ENCODE measurements around the gene ZDBF2. TPM values are rescaled to one million over a fixed set of nuclear protein-coding genes. Genes with fewer than 3 reads are reported as not detected.
"Not testable (repeated sequence)": the region's sequence is repeated elsewhere in the genome, so short reads cannot be mapped to it uniquely, and the experiment has no call there.

Gene ZDBF2
- total RNA-seq, 2 experiments from 2014 or later = 3.2 to 4.3 TPM

- H3K27me3 Mint-ChIP-seq (ENCODE audit: low read depth); H3K36me3 Mint-ChIP-seq (ENCODE audit: low read depth); POLR2A ChIA-PET; CTCF ChIA-PET; ATAC-seq; DNase-seq; H3K4me1 Mint-ChIP-seq (ENCODE audit: low read depth); H3K4me3 Mint-ChIP-seq; H3K27ac Mint-ChIP-seq; H3K9me3 Mint-ChIP-seq (ENCODE audit: insufficient read depth): not testable (repeated sequence)
Observed at GRCh38 chr2:206299608-206300007, 25.1 kb downstream of the ZDBF2 start.

- ChIA-PET POLR2A (no interaction called here), CTCF (no interaction called here)
- DNase-seq (no peak), ATAC-seq (no peak)
- no peaks in the 10 kb centered on the region for H3K27me3 Mint-ChIP-seq (ENCODE audit: low read depth)
- no peak overlapping the region for H3K27ac Mint-ChIP-seq
- peaks cover 6% of the 10 kb centered on the region for H3K36me3 Mint-ChIP-seq (ENCODE audit: low read depth)
- H3K4me3 Mint-ChIP-seq = no peak overlapping the region
- H3K4me1 Mint-ChIP-seq (ENCODE audit: low read depth) = no peaks in the 10 kb centered on the region
- no peaks in the 10 kb centered on the region for H3K9me3 Mint-ChIP-seq (ENCODE audit: insufficient read depth)
Observed at GRCh38 chr2:206305523-206306245, 31.2 kb downstream of the ZDBF2 start.

GRCh38 chr2:206311026-206311425 is 36.6 kb downstream of the ZDBF2 start:
- Mint-ChIP-seq H3K4me3 (no peak overlapping the region), H3K27me3 (ENCODE audit: low read depth) (no peaks in the 10 kb centered on the region), H3K36me3 (ENCODE audit: low read depth) (peaks cover 4% of the 10 kb centered on the region), H3K27ac (no peak overlapping the region), H3K9me3 (ENCODE audit: insufficient read depth) (peaks cover 4% of the 10 kb centered on the region), H3K4me1 (ENCODE audit: low read depth) (no peaks in the 10 kb centered on the region)
- CTCF ChIA-PET = no interaction called here
- POLR2A ChIA-PET = no interaction called here
- no peak for ATAC-seq
- DNase-seq = no peak

- H3K4me1 Mint-ChIP-seq (ENCODE audit: low read depth) = no peaks in the 10 kb centered on the region
- ATAC-seq = no peak
- H3K36me3 Mint-ChIP-seq (ENCODE audit: low read depth) = no peaks in the 10 kb centered on the region
- POLR2A ChIA-PET = no interaction called here
- DNase-seq = no peak
- no peak overlapping the region for H3K27ac Mint-ChIP-seq
- peaks cover 4% of the 10 kb centered on the region for H3K9me3 Mint-ChIP-seq (ENCODE audit: insufficient read depth)
- no peaks in the 10 kb centered on the region for H3K27me3 Mint-ChIP-seq (ENCODE audit: low read depth)
- CTCF ChIA-PET = no interaction called here
- H3K4me3 Mint-ChIP-seq = no peak overlapping the region
Observed at GRCh38 chr2:206316141-206316540, 41.7 kb downstream of the ZDBF2 start.

GRCh38 chr2:206323033-206323432 is 48.6 kb downstream of the ZDBF2 start:
- ATAC-seq (no peak), DNase-seq (no peak)
- no peak overlapping the region for H3K27ac Mint-ChIP-seq
- H3K27me3 Mint-ChIP-seq (ENCODE audit: low read depth) = no peaks in the 10 kb centered on the region
- ChIA-PET POLR2A (no interaction called here), CTCF (no interaction called here)
- no peaks in the 10 kb centered on the region for H3K9me3 Mint-ChIP-seq (ENCODE audit: insufficient read depth)
- no peaks in the 10 kb centered on the region for H3K36me3 Mint-ChIP-seq (ENCODE audit: low read depth)
- no peaks in the 10 kb centered on the region for H3K4me1 Mint-ChIP-seq (ENCODE audit: low read depth)
- H3K4me3 Mint-ChIP-seq = no peak overlapping the region

- Mint-ChIP-seq H3K9me3 (ENCODE audit: insufficient read depth) (no peaks in the 10 kb centered on the region), H3K4me1 (ENCODE audit: low read depth) (no peaks in the 10 kb centered on the region), H3K27ac (no peak overlapping the region), H3K4me3 (no peak overlapping the region), H3K36me3 (ENCODE audit: low read depth) (no peaks in the 10 kb centered on the region), H3K27me3 (ENCODE audit: low read depth) (no peaks in the 10 kb centered on the region)
- ATAC-seq (no peak), DNase-seq (no peak)
- ChIA-PET POLR2A (no interaction called here), CTCF (no interaction called here)
Observed at GRCh38 chr2:206323486-206323885, 49.0 kb downstream of the ZDBF2 start.

- H3K27me3 Mint-ChIP-seq (ENCODE audit: low read depth) = no peaks in the 10 kb centered on the region
Observed at GRCh38 chr2:206324869-206325268, 50.4 kb downstream of the ZDBF2 start.

GRCh38 chr2:206328974-206329373 is 54.5 kb downstream of the ZDBF2 start:
- no peaks in the 10 kb centered on the region for H3K4me1 Mint-ChIP-seq (ENCODE audit: low read depth)
- H3K4me3 Mint-ChIP-seq = no peak overlapping the region
- H3K27me3 Mint-ChIP-seq (ENCODE audit: low read depth) = peaks cover 2% of the 10 kb centered on the region
- ATAC-seq (no peak), DNase-seq (no peak)
- ChIA-PET CTCF (no interaction called here), POLR2A (no interaction called here)
- no peaks in the 10 kb centered on the region for H3K9me3 Mint-ChIP-seq (ENCODE audit: insufficient read depth)
- H3K36me3 Mint-ChIP-seq (ENCODE audit: low read depth) = no peaks in the 10 kb centered on the region
- H3K27ac Mint-ChIP-seq = no peak overlapping the region

More at GRCh38 chr2:206324869-206325268, 50.4 kb downstream of the ZDBF2 start:
- Mint-ChIP-seq H3K4me1 (ENCODE audit: low read depth) (no peaks in the 10 kb centered on the region), H3K36me3 (ENCODE audit: low read depth) (no peaks in the 10 kb centered on the region), H3K4me3 (no peak overlapping the region), H3K27ac (no peak overlapping the region), H3K9me3 (ENCODE audit: insufficient read depth) (no peaks in the 10 kb centered on the region)
- POLR2A ChIA-PET = no interaction called here
- ATAC-seq (no peak), DNase-seq (no peak)
- CTCF ChIA-PET = no interaction called here

GRCh38 chr2:206336861-206337260 is 62.4 kb downstream of the ZDBF2 start:
- Mint-ChIP-seq H3K27me3 (ENCODE audit: low read depth) (peaks cover 2% of the 10 kb centered on the region), H3K27ac (no peak overlapping the region)
- POLR2A ChIA-PET = no interaction called here

GRCh38 chr2:206337956-206338355 is 63.5 kb downstream of the ZDBF2 start:
- no peak overlapping the region for H3K27ac Mint-ChIP-seq
- ATAC-seq (no peak), DNase-seq (no peak)
- ChIA-PET CTCF (no interaction called here), POLR2A (no interaction called here)
- H3K27me3 Mint-ChIP-seq (ENCODE audit: low read depth) = no peaks in the 10 kb centered on the region
- no peaks in the 10 kb centered on the region for H3K4me1 Mint-ChIP-seq (ENCODE audit: low read depth)
- no peak overlapping the region for H3K4me3 Mint-ChIP-seq
- no peaks in the 10 kb centered on the region for H3K9me3 Mint-ChIP-seq (ENCODE audit: insufficient read depth)
- no peaks in the 10 kb centered on the region for H3K36me3 Mint-ChIP-seq (ENCODE audit: low read depth)

More at GRCh38 chr2:206336861-206337260, 62.4 kb downstream of the ZDBF2 start:
- H3K36me3 Mint-ChIP-seq (ENCODE audit: low read depth) = no peaks in the 10 kb centered on the region
- H3K4me3 Mint-ChIP-seq = no peak overlapping the region
- no peaks in the 10 kb centered on the region for H3K9me3 Mint-ChIP-seq (ENCODE audit: insufficient read depth)
- CTCF ChIA-PET = no interaction called here
- DNase-seq (no peak), ATAC-seq (no peak)
- H3K4me1 Mint-ChIP-seq (ENCODE audit: low read depth) = no peaks in the 10 kb centered on the region

GRCh38 chr2:206341396-206341795 is 66.9 kb downstream of the ZDBF2 start:
- ChIA-PET CTCF (no interaction called here), POLR2A (no interaction called here)
- Mint-ChIP-seq H3K4me3 (no peak overlapping the region), H3K27me3 (ENCODE audit: low read depth) (no peaks in the 10 kb centered on the region), H3K36me3 (ENCODE audit: low read depth) (no peaks in the 10 kb centered on the region), H3K27ac (no peak overlapping the region), H3K9me3 (ENCODE audit: insufficient read depth) (no peaks in the 10 kb centered on the region), H3K4me1 (ENCODE audit: low read depth) (no peaks in the 10 kb centered on the region)
- DNase-seq (no peak), ATAC-seq (no peak)

- ATAC-seq = no peak
- no peak for DNase-seq
- H3K27me3 Mint-ChIP-seq (ENCODE audit: low read depth) = no peaks in the 10 kb centered on the region
- ChIA-PET POLR2A (no interaction called here), CTCF (no interaction called here)
- H3K27ac Mint-ChIP-seq = no peak overlapping the region
- no peaks in the 10 kb centered on the region for H3K9me3 Mint-ChIP-seq (ENCODE audit: insufficient read depth)
- no peaks in the 10 kb centered on the region for H3K4me1 Mint-ChIP-seq (ENCODE audit: low read depth)
- H3K36me3 Mint-ChIP-seq (ENCODE audit: low read depth) = no peaks in the 10 kb centered on the region
- H3K4me3 Mint-ChIP-seq = no peak overlapping the region
Observed at GRCh38 chr2:206343144-206343543, 68.7 kb downstream of the ZDBF2 start.

GRCh38 chr2:206343816-206344215 is 69.4 kb downstream of the ZDBF2 start:
- Mint-ChIP-seq H3K9me3 (ENCODE audit: insufficient read depth) (no peaks in the 10 kb centered on the region), H3K36me3 (ENCODE audit: low read depth) (no peaks in the 10 kb centered on the region), H3K27me3 (ENCODE audit: low read depth) (no peaks in the 10 kb centered on the region), H3K27ac (no peak overlapping the region), H3K4me1 (ENCODE audit: low read depth) (no peaks in the 10 kb centered on the region), H3K4me3 (no peak overlapping the region)
- POLR2A ChIA-PET = no interaction called here
- ATAC-seq (no peak), DNase-seq (no peak)
- CTCF ChIA-PET = no interaction called here
